CD4-positive, alpha-beta T cell (primary cell): ENCODE measurements around the gene EFEMP1. TPM values are rescaled to one million over a fixed set of nuclear protein-coding genes. Genes with fewer than 3 reads are reported as not detected.

ENCODE experiments used
- ATAC-seq: fragments of 200-7000 bp; cut with Tn5 transposase; one replicate; pipeline ENCODE4 v1.10.0; 2022; ENCODE audit warnings: mild to moderate bottlenecking; ENCODE audit not compliant: poor library complexity
- CTCF ChIA-PET: fragments of 350-600 bp; sonication (Branson Sonifier 250); formaldehyde crosslinking; loops from one replicate; lab custom pipeline; 2021; ENCODE audit warnings: antibody characterized with exemption, inconsistent platforms; lab: Charles Lee
- POLR2A ChIA-PET: fragments of 350-600 bp; sonication (Branson Sonifier 250); formaldehyde crosslinking; loops from one replicate; lab custom pipeline; 2021; ENCODE audit warnings: antibody characterized with exemption, inconsistent platforms; lab: Charles Lee
- DNase-seq, 14 experiments: peaks; one replicate each; pipeline ENCODE4 v3.0.0-alpha.2; 2013 to 2020; ENCODE audit warnings: mixed read lengths in 2 of 14
- H3K27ac ChIP-seq, 2 donors: one replicate each; pipeline versions ENCODE4 v1.5.1 to v1.7.0; 2013; ENCODE audit warnings: low read length in 2 of 2, low read depth in 1 of 2, mild to moderate bottlenecking in 1 of 2
- H3K27me3 ChIP-seq, 2 experiments: 1 replicate in 1 of 2; 2 replicates in 1 of 2; pipeline versions ENCODE4 v1.6.1 to v1.7.0; 2013; ENCODE audit warnings: low read length in 2 of 2, control low read depth in 1 of 2, mild to moderate bottlenecking in 1 of 2, moderate library complexity in 1 of 2; ENCODE audit not compliant: insufficient read depth in 2 of 2, control insufficient read depth in 1 of 2
- H3K36me3 ChIP-seq: one replicate; pipeline ENCODE4 v1.6.1; 2013; ENCODE audit warnings: low read length, control low read depth; ENCODE audit not compliant: insufficient read depth
- H3K4me1 ChIP-seq: one replicate; pipeline ENCODE4 v1.6.1; 2013; ENCODE audit warnings: low read length, control low read depth; ENCODE audit not compliant: insufficient read depth
- H3K4me3 ChIP-seq: one replicate; pipeline ENCODE4 v1.5.1; 2013; ENCODE audit warnings: mild to moderate bottlenecking, low read length, moderate library complexity
- H3K9me3 ChIP-seq, 2 experiments: 1 replicate in 1 of 2; 2 replicates in 1 of 2; pipeline versions ENCODE4 v1.6.1 to v1.7.0; 2013; ENCODE audit warnings: low read length in 2 of 2, mild to moderate bottlenecking in 2 of 2, control low read depth in 1 of 2, moderate library complexity in 1 of 2; ENCODE audit not compliant: control insufficient read depth in 1 of 2, insufficient read depth in 1 of 2
- H3K27ac Mint-ChIP-seq: one replicate; pipeline ENCODE4 v1.8.0; 2020; ENCODE audit warnings: mixed read lengths
- H3K27me3 Mint-ChIP-seq: one replicate; pipeline ENCODE4 v1.8.0; 2021; ENCODE audit warnings: mixed read lengths
- H3K36me3 Mint-ChIP-seq: one replicate; pipeline ENCODE4 v1.8.0; 2021; ENCODE audit warnings: low read depth, mixed read lengths
- H3K4me1 Mint-ChIP-seq: one replicate; pipeline ENCODE4 v1.8.0; 2021; ENCODE audit warnings: low read depth, mixed read lengths
- H3K4me3 Mint-ChIP-seq: one replicate; pipeline ENCODE4 v1.8.0; 2020; ENCODE audit warnings: mild to moderate bottlenecking, mixed read lengths
- H3K9me3 Mint-ChIP-seq: one replicate; pipeline ENCODE4 v1.8.0; 2020; ENCODE audit warnings: mixed read lengths
- CTCF ChIP-seq: fragments of 200-600 bp; IDR thresholded peaks from one replicate; pipeline ENCODE4 v1.8.0; 2022; ENCODE audit warnings: antibody characterized with exemption, mild to moderate bottlenecking
- intact Hi-C, 2 experiments: fragments of 100-400 bp; cut with DNase I in 1 of 2; cut with micrococcal nuclease in 1 of 2; formaldehyde crosslinking; loops; one replicate each; pipeline versions ENCODE4 v1.15.1 to v1.9.0; 2023 to 2025; cut with DNase I, micrococcal nuclease
- total RNA-seq, 174 experiments: library from RNA in 2 of 174; stranded (reverse) in 2 of 174; gene quantifications; one replicate each; pipeline ENCODE4 v1.2.3 and lab custom pipeline; 2021 to 2026

EFEMP1 gene
- total RNA-seq, 2 experiments from 2014 or later, result not detected

- Histone ChIP-seq H3K27ac (no peak overlapping the region), H3K27me3 (no peaks in the 10 kb centered on the region), H3K36me3 (no peaks in the 10 kb centered on the region), H3K9me3 (no peaks in the 10 kb centered on the region), H3K4me1 (no peaks in the 10 kb centered on the region), H3K4me3 (no peak overlapping the region)
- intact Hi-C loops, result no loop called here
- CTCF ChIA-PET, result no interaction called here
- Mint-ChIP-seq H3K4me1 (no peaks in the 10 kb centered on the region), H3K27ac (no peak overlapping the region), H3K27me3 (peaks cover 3% of the 10 kb centered on the region), H3K9me3 (no peaks in the 10 kb centered on the region), H3K36me3 (no peaks in the 10 kb centered on the region), H3K4me3 (no peak overlapping the region)
- ATAC-seq, result no peak
- POLR2A ChIA-PET, result no interaction called here
- TF ChIP-seq CTCF, result no peak
- no peak for DNase-seq
Measured at GRCh38 chr2:55888936-55889335, 34.6 kb downstream of the EFEMP1 start.

- Mint-ChIP-seq H3K36me3 (no peaks in the 10 kb centered on the region), H3K4me1 (no peaks in the 10 kb centered on the region)
- no peak for ATAC-seq
Measured at GRCh38 chr2:55887901-55888624, 35.5 kb downstream of the EFEMP1 start.

GRCh38 chr2:55887351-55887750 is 36.2 kb downstream of the EFEMP1 start:
- ChIA-PET CTCF (no interaction called here), POLR2A (no interaction called here)
- no peaks in the 10 kb centered on the region for H3K4me1 ChIP-seq
- no peak overlapping the region for H3K4me3 ChIP-seq
- Mint-ChIP-seq H3K27me3 (peaks cover 3% of the 10 kb centered on the region), H3K9me3 (no peaks in the 10 kb centered on the region), H3K36me3 (no peaks in the 10 kb centered on the region), H3K27ac (no peak overlapping the region), H3K4me1 (no peaks in the 10 kb centered on the region), H3K4me3 (no peak overlapping the region)
- DNase-seq (no peak), ATAC-seq (no peak)
- no peak for TF ChIP-seq CTCF
- no peak overlapping the region for H3K27ac ChIP-seq
- no peaks in the 10 kb centered on the region for H3K36me3 ChIP-seq
- no peaks in the 10 kb centered on the region for H3K27me3 ChIP-seq
- intact Hi-C loops, result no loop called here
- no peaks in the 10 kb centered on the region for H3K9me3 ChIP-seq

More at GRCh38 chr2:55887901-55888624, 35.5 kb downstream of the EFEMP1 start:
- intact Hi-C loops, result no loop called here
- H3K27me3 Mint-ChIP-seq, result peaks cover 3% of the 10 kb centered on the region
- Histone ChIP-seq H3K27ac (no peak overlapping the region), H3K4me1 (no peaks in the 10 kb centered on the region), H3K4me3 (no peak overlapping the region), H3K27me3 (no peaks in the 10 kb centered on the region), H3K9me3 (no peaks in the 10 kb centered on the region), H3K36me3 (no peaks in the 10 kb centered on the region)
- ChIA-PET POLR2A (no interaction called here), CTCF (no interaction called here)
- TF ChIP-seq CTCF, result no peak
- H3K9me3 Mint-ChIP-seq, result no peaks in the 10 kb centered on the region
- no peak overlapping the region for H3K27ac Mint-ChIP-seq
- no peak overlapping the region for H3K4me3 Mint-ChIP-seq
- no peak for DNase-seq
